ENCODE measurements around the gene ZNF420. TPM values are rescaled to one million over a fixed set of nuclear protein-coding genes. Genes with fewer than 3 reads are reported as not detected.
"Not testable (repeated sequence)": the region's sequence is repeated elsewhere in the genome, so short reads cannot be mapped to it uniquely, and the experiment has no call there.

The ZNF420 gene
- total RNA-seq, 2 experiments from 2014 or later = 3.7 to 4.5 TPM

DNA sequence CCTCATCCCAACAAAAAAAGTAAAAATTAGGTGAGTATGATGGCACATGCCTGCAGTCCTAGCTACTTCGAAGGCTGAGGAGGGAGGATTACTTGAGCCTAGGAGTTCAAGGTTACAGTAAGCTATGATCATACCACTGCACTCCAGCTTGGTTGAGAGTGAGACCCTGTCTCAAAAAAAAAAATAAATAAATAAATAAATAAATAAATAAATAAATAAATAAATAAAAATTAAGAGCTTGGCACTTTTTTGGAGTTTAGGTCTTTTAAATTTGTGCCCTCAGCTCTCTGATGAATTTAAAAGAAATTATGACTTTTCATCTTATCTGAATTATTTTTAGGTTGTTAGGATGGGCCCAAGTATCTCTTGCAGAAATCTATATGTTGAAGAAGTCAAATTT lies 8.9 kb downstream of the ZNF420 start:
- Histone ChIP-seq H3K4me1 (ENCODE audit: insufficient read depth, low read length) (no peaks in the 10 kb centered on the region), H3K4me3 (ENCODE audit: low read length) (no peak overlapping the region), H3K27me3 (ENCODE audit: control insufficient read depth in 1 of 2, insufficient read depth in 2 of 2, low read length in 2 of 2) (no peaks in the 10 kb centered on the region), H3K36me3 (ENCODE audit: insufficient read depth, low read length) (peaks cover 56% of the 10 kb centered on the region), H3K27ac (ENCODE audit: low read depth in 1 of 2, low read length in 2 of 2) (no peak overlapping the region), H3K9me3 (ENCODE audit: control insufficient read depth in 1 of 2, insufficient read depth in 1 of 2, low read length in 2 of 2) (peaks cover 36 to 81% of the 10 kb centered on the region in 2 experiments)
- no peak for DNase-seq
- ATAC-seq (ENCODE audit: poor library complexity) = no peak
- H3K4me1 Mint-ChIP-seq (ENCODE audit: low read depth) = peaks cover 8% of the 10 kb centered on the region
- ChIA-PET POLR2A (no interaction called here), CTCF (no interaction called here)
- H3K27me3 Mint-ChIP-seq = no peaks in the 10 kb centered on the region
- H3K9me3 Mint-ChIP-seq = peaks cover 24% of the 10 kb centered on the region
- H3K4me3 Mint-ChIP-seq = no peak overlapping the region
- no peak overlapping the region for H3K27ac Mint-ChIP-seq
- peaks cover 97% of the 10 kb centered on the region for H3K36me3 Mint-ChIP-seq (ENCODE audit: low read depth)
- intact Hi-C loops (cut with DNase I, micrococcal nuclease) = no loop called here
- TF ChIP-seq CTCF (IDR thresholded peaks at IDR 0.05) = no peak

- DNase-seq (no peak), ATAC-seq (ENCODE audit: poor library complexity) (no peak)
- Mint-ChIP-seq H3K4me3 (no peak overlapping the region), H3K4me1 (ENCODE audit: low read depth) (no peaks in the 10 kb centered on the region), H3K27ac (no peak overlapping the region), H3K27me3 (no peaks in the 10 kb centered on the region), H3K9me3 (peaks cover 31% of the 10 kb centered on the region), H3K36me3 (ENCODE audit: low read depth) (peaks cover 100% of the 10 kb centered on the region)
- TF ChIP-seq CTCF (IDR thresholded peaks at IDR 0.05) = no peak
- H3K27ac ChIP-seq (ENCODE audit: low read depth in 1 of 2, low read length in 2 of 2) = no peak overlapping the region
- H3K4me3 ChIP-seq (ENCODE audit: low read length) = no peak overlapping the region
- POLR2A ChIA-PET = no interaction called here
- no peaks in the 10 kb centered on the region for H3K27me3 ChIP-seq (ENCODE audit: control insufficient read depth in 1 of 2, insufficient read depth in 2 of 2, low read length in 2 of 2)
- CTCF ChIA-PET = no interaction called here
- no peaks in the 10 kb centered on the region for H3K4me1 ChIP-seq (ENCODE audit: insufficient read depth, low read length)
- peaks cover 84% of the 10 kb centered on the region for H3K36me3 ChIP-seq (ENCODE audit: insufficient read depth, low read length)
- peaks cover 49 to 96% of the 10 kb centered on the region in 2 experiments for H3K9me3 ChIP-seq (ENCODE audit: control insufficient read depth in 1 of 2, insufficient read depth in 1 of 2, low read length in 2 of 2)
- intact Hi-C loops (cut with DNase I, micrococcal nuclease) = no loop called here
Observed at GRCh38 chr19:37095859-37096258, 17.6 kb downstream of the ZNF420 start.

- no peak overlapping the region for H3K4me3 Mint-ChIP-seq
- Histone ChIP-seq H3K4me1 (ENCODE audit: insufficient read depth, low read length) (no peaks in the 10 kb centered on the region), H3K4me3 (ENCODE audit: low read length) (no peak overlapping the region), H3K9me3 (ENCODE audit: control insufficient read depth in 1 of 2, insufficient read depth in 1 of 2, low read length in 2 of 2) (peaks cover 50 to 95% of the 10 kb centered on the region in 2 experiments), H3K36me3 (ENCODE audit: insufficient read depth, low read length) (peaks cover 80% of the 10 kb centered on the region), H3K27ac (ENCODE audit: low read depth in 1 of 2, low read length in 2 of 2) (no peak overlapping the region), H3K27me3 (ENCODE audit: control insufficient read depth in 1 of 2, insufficient read depth in 2 of 2, low read length in 2 of 2) (no peaks in the 10 kb centered on the region)
- H3K9me3 Mint-ChIP-seq = peaks cover 26% of the 10 kb centered on the region
- peaks cover 100% of the 10 kb centered on the region for H3K36me3 Mint-ChIP-seq (ENCODE audit: low read depth)
- ATAC-seq (ENCODE audit: poor library complexity) (no peak), DNase-seq (no peak)
- no peak for TF ChIP-seq CTCF (IDR thresholded peaks at IDR 0.05)
- intact Hi-C loops (cut with DNase I, micrococcal nuclease) = no loop called here
- H3K4me1 Mint-ChIP-seq (ENCODE audit: low read depth) = no peaks in the 10 kb centered on the region
- ChIA-PET CTCF (no interaction called here), POLR2A (no interaction called here)
- H3K27me3 Mint-ChIP-seq = no peaks in the 10 kb centered on the region
- H3K27ac Mint-ChIP-seq = no peak overlapping the region
Observed at GRCh38 chr19:37098570-37098969, 20.3 kb downstream of the ZNF420 start.

- peaks cover 50 to 76% of the 10 kb centered on the region in 2 experiments for H3K9me3 ChIP-seq (ENCODE audit: control insufficient read depth in 1 of 2, insufficient read depth in 1 of 2, low read length in 2 of 2)
- CTCF ChIA-PET; H3K27me3 ChIP-seq (ENCODE audit: control insufficient read depth in 1 of 2, insufficient read depth in 2 of 2, low read length in 2 of 2); DNase-seq; POLR2A ChIA-PET; ATAC-seq (ENCODE audit: poor library complexity); H3K4me1 ChIP-seq (ENCODE audit: insufficient read depth, low read length); H3K27ac Mint-ChIP-seq; intact Hi-C loops (cut with DNase I, micrococcal nuclease); H3K27ac ChIP-seq (ENCODE audit: low read depth in 1 of 2, low read length in 2 of 2); H3K4me3 Mint-ChIP-seq; H3K4me3 ChIP-seq (ENCODE audit: low read length); H3K27me3 Mint-ChIP-seq; H3K4me1 Mint-ChIP-seq (ENCODE audit: low read depth): not testable (repeated sequence)
- H3K36me3 ChIP-seq (ENCODE audit: insufficient read depth, low read length) = peaks cover 58% of the 10 kb centered on the region
- H3K9me3 Mint-ChIP-seq = peaks cover 11% of the 10 kb centered on the region
- H3K36me3 Mint-ChIP-seq (ENCODE audit: low read depth) = peaks cover 98% of the 10 kb centered on the region
Observed at GRCh38 chr19:37104135-37104534, 25.9 kb downstream of the ZNF420 start.

DNA sequence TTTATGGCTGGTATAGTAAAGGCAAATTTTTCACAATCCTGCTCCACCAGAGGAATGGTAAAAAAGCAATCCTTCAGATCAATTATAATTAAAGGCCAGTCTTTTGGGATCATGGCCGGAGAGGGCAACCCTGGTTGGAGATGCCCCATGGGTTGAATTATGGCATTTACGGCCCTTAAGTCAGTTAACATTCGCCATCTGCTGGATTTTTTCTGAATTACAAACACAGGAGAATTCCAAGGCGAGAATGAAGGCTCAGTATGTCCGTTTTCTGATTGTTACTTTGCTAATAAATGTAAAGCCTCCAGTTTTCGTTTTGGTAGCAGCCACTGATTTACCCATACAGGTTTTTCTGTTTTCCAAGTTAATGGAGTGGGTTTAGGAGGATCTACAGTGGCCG lies 33.5 kb downstream of the ZNF420 start:
- H3K9me3 ChIP-seq (ENCODE audit: control insufficient read depth in 1 of 2, insufficient read depth in 1 of 2, low read length in 2 of 2) = peaks cover 46 to 86% of the 10 kb centered on the region in 2 experiments
- peaks cover 47% of the 10 kb centered on the region for H3K36me3 ChIP-seq (ENCODE audit: insufficient read depth, low read length)
- H3K4me3 ChIP-seq (ENCODE audit: low read length); POLR2A ChIA-PET; H3K27ac ChIP-seq (ENCODE audit: low read depth in 1 of 2, low read length in 2 of 2); DNase-seq; H3K27ac Mint-ChIP-seq; H3K4me3 Mint-ChIP-seq; ATAC-seq (ENCODE audit: poor library complexity); H3K27me3 ChIP-seq (ENCODE audit: control insufficient read depth in 1 of 2, insufficient read depth in 2 of 2, low read length in 2 of 2); H3K4me1 Mint-ChIP-seq (ENCODE audit: low read depth); H3K27me3 Mint-ChIP-seq; CTCF ChIA-PET; H3K4me1 ChIP-seq (ENCODE audit: insufficient read depth, low read length); intact Hi-C loops (cut with DNase I, micrococcal nuclease): not testable (repeated sequence)
- peaks cover 28% of the 10 kb centered on the region for H3K9me3 Mint-ChIP-seq
- H3K36me3 Mint-ChIP-seq (ENCODE audit: low read depth) = peaks cover 100% of the 10 kb centered on the region

All from CD4-positive, alpha-beta T cell (primary cell).